Progenitor cell of endocrine pancreas (in vitro differentiated cells): ENCODE measurements around the gene CYP4F2. TPM values are rescaled to one million over a fixed set of nuclear protein-coding genes. Genes with fewer than 3 reads are reported as not detected.
"Not testable (repeated sequence)": the region's sequence is repeated elsewhere in the genome, so short reads cannot be mapped to it uniquely, and the experiment has no call there.

Source experiments
- DNase-seq: peaks from one replicate; pipeline ENCODE4 v3.0.0; 2021; ENCODE audit warnings: low spot score; ENCODE audit not compliant: unreplicated experiment
- H3K27ac Mint-ChIP-seq: 2 replicates; pipeline ENCODE4 v1.8.0; 2021; ENCODE audit warnings: mild to moderate bottlenecking, moderate library complexity, mixed read lengths
- H3K27me3 Mint-ChIP-seq: 2 replicates; pipeline ENCODE4 v1.8.0; 2021; ENCODE audit warnings: mixed read lengths
- H3K36me3 Mint-ChIP-seq: 2 replicates; pipeline ENCODE4 v1.8.0; 2022; ENCODE audit warnings: mixed read lengths; ENCODE audit not compliant: insufficient read depth
- H3K4me1 Mint-ChIP-seq: 2 replicates; pipeline ENCODE4 v1.8.0; 2021; ENCODE audit warnings: low read depth, mixed read lengths
- H3K4me3 Mint-ChIP-seq: 2 replicates; pipeline ENCODE4 v1.8.0; 2021; ENCODE audit warnings: low read depth, mild to moderate bottlenecking, moderate library complexity, mixed read lengths
- H3K9me3 Mint-ChIP-seq: 2 replicates; pipeline ENCODE4 v1.8.0; 2021; ENCODE audit warnings: low read depth, mixed read lengths
- total RNA-seq: library from RNA; stranded (reverse); gene quantifications from 2 replicates; pipeline ENCODE4 v1.2.1, GENCODE V29; 2021
- TF ChIP-seq, protein P1 (sequence below): fragments of 200-600 bp; sonication (generic); IDR thresholded peaks from one replicate; pipeline ENCODE4 v1.5.0; 2021; ENCODE audit warnings: antibody characterized with exemption, mild to moderate bottlenecking; ENCODE audit not compliant: unreplicated experiment

The CYP4F2 gene
- total RNA-seq, 1 donor from 2014 or later: not detected

DNA sequence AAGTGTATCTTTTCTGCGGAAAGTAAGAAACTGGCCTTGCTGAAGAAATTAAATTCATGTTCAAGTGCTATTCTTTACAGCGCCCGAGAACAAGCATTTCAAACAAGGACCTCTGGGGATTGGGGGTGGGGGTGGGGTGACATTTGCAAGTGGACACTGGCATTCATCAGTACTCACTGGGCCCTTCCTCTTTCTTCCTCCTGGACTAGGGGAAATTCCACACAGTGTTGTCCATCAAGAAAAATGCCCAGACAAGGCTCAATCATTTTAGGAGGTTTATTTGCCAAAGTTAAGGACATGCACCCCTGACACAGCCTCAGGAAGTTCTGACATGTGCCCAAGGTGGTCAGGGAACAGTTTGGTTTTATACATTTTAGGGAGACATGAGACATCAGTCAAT, 59.5 kb downstream of the CYP4F2 start:
- H3K4me3 Mint-ChIP-seq: no peak overlapping the region
- H3K9me3 Mint-ChIP-seq: peaks cover 34% of the 10 kb centered on the region
- no peak for DNase-seq
- H3K36me3 Mint-ChIP-seq: peaks cover 3% of the 10 kb centered on the region
- TF ChIP-seq, protein P1, sequence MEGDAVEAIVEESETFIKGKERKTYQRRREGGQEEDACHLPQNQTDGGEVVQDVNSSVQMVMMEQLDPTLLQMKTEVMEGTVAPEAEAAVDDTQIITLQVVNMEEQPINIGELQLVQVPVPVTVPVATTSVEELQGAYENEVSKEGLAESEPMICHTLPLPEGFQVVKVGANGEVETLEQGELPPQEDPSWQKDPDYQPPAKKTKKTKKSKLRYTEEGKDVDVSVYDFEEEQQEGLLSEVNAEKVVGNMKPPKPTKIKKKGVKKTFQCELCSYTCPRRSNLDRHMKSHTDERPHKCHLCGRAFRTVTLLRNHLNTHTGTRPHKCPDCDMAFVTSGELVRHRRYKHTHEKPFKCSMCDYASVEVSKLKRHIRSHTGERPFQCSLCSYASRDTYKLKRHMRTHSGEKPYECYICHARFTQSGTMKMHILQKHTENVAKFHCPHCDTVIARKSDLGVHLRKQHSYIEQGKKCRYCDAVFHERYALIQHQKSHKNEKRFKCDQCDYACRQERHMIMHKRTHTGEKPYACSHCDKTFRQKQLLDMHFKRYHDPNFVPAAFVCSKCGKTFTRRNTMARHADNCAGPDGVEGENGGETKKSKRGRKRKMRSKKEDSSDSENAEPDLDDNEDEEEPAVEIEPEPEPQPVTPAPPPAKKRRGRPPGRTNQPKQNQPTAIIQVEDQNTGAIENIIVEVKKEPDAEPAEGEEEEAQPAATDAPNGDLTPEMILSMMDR: no peak
- H3K27ac Mint-ChIP-seq: no peak overlapping the region
- H3K4me1 Mint-ChIP-seq: no peaks in the 10 kb centered on the region
- no peaks in the 10 kb centered on the region for H3K27me3 Mint-ChIP-seq

DNA sequence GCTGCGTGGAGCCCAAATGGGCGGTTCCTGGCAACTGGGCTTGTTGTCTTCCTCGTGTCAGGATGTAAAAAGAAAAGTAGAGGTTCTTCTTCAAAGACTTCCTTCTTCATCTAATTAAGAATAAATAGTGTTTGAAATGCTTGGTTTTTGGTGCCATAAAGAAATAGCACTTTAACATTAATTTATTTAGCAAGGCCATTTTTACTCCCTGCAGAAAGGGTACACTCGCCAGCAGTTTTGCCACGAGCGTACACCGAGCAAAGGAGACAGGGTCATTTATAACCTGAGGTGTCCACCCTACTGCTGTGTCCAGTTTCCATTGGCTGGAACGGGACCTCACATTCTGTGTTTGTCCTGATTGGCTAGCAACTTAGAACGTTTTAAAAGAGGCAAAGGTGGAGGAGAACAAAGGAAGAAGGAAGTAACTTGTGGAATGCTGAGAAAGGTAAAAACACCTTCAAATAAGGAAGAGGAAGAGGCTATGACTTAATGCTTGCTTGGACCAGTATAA, 60.6 kb downstream of the CYP4F2 start:
- Mint-ChIP-seq H3K27ac (no peak overlapping the region), H3K4me3 (no peak overlapping the region), H3K36me3 (peaks cover 1% of the 10 kb centered on the region), H3K4me1 (no peaks in the 10 kb centered on the region), H3K27me3 (no peaks in the 10 kb centered on the region), H3K9me3 (peaks cover 28% of the 10 kb centered on the region)
- DNase-seq: no peak
- TF ChIP-seq, protein P1: no peak

DNA sequence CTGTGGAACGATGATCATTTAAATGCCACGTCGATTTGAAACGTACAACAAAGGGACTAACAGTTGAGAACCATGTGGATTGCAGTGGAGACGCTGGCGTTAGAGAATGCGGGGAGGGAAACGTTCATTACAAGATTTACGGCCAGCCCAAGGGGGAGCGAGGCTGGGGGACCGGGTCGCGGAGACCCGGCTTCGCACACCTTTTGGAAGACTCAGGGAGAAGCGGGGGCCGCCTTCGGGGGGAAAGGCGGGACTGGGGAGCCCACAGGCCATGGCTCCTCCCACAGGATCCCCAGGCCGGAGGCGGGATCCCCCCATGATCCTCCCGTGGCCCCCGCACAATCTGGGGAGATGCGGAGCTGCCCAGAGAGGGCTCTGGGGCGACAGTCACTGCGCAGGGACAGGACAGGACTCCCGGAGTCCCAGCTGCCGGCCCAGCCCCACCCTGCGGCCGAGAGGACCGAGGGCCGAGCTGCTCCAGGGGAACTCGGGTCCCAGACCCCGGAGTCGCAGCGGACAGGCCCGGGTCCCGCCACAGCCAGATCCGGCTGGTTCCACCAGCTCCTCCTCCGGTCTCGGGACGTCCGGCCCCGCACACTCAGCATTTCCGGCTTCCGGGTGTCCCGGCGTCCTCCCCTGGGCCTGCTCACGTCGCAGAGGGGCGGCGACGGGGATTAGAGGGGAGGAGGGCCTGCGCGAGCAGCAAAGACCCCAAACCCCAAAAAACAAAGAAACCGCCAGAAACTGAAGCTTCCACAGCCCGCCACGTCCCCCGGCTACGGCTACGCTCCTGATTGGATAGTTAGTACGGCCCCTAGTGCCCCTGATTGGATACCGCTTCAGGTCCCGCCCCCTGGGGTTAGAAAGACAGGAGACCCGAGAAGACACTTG, 61.3 kb downstream of the CYP4F2 start:
- no peak for DNase-seq
- TF ChIP-seq, protein P1: no peak
- Mint-ChIP-seq H3K9me3 (peaks cover 25% of the 10 kb centered on the region), H3K27me3 (no peaks in the 10 kb centered on the region), H3K36me3 (peaks cover 1% of the 10 kb centered on the region), H3K4me1 (no peaks in the 10 kb centered on the region), H3K27ac (no peak overlapping the region), H3K4me3 (no peak overlapping the region)

DNA sequence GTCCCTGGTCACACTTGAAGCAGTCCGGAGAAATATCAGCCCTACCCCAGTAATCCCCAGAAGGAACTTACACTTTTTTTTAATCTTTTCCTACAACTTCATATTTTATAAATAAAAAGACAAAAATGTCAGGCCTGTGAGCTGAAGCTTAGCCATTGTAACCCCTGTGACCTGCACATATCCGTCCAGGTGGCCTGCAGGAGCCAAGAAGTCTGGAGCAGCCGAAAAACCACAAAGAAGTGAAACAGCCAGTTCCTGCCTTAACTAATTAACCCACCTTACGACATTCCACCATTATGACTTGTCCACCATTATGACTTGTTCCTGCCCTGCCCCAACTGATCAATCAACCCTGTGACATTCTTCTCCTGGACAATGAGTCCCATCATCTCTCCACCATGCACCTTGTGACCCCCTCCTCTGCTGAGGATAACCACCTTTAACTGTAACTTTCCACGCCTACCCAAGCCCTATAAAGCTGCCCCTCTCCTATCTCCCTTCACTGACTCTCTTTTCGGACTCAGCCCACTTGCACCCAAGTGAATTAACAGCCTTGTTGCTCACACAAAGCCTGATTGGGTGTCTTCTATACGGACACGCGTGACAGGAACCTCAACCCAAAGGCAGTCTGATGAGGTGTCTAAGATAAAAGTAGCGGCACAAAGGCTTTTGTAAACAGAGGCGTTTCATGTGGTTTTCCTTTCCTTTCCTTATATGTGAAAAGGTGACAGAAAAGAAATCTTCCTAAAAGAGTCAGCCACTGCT, 62.1 kb downstream of the CYP4F2 start:
- H3K27ac Mint-ChIP-seq, DNase-seq, H3K4me3 Mint-ChIP-seq, H3K36me3 Mint-ChIP-seq, H3K4me1 Mint-ChIP-seq, H3K27me3 Mint-ChIP-seq: not testable (repeated sequence)
- peaks cover 27% of the 10 kb centered on the region for H3K9me3 Mint-ChIP-seq

DNA sequence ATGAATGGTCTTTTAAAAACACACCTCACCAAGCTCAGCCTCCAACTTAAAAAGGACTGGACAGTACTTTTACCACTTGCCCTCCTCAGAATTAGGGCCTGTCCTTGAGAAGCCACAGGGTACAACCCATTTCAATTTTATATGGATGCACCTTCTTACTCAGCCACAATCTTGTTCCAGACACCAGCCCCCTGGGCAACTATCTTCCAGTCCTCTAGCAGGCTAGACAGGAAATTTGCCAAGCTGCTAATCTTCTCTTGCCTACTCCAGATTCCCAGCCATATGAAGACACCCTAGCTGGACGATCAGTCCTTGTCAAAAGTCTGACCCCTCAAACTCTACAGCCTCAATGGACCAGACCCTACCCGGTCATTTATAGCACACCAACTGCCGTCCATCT, 63.6 kb downstream of the CYP4F2 start:
- H3K36me3 Mint-ChIP-seq, H3K4me1 Mint-ChIP-seq, DNase-seq, H3K27ac Mint-ChIP-seq, H3K4me3 Mint-ChIP-seq, H3K27me3 Mint-ChIP-seq: not testable (repeated sequence)
- H3K9me3 Mint-ChIP-seq: peaks cover 38% of the 10 kb centered on the region

DNA sequence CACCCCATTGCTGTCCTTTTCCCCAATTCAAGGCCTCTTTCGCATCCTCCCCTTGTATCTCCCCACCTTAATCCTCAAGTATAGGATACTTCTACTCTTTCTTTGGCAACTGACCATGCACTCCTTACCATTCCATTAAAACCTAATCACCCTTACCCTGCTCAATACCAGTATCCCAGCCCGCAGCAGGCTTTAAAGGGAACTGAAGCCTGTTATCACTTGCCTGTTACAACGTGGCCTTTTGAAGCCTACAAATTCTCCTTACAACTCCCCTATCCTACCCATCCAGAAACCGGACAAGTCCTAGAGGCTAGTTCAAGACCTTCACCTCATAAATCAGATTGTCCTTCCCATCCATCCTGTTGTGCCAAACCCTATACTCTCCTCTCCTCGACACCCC, 66.2 kb downstream of the CYP4F2 start:
- H3K27me3 Mint-ChIP-seq: no peaks in the 10 kb centered on the region
- no peaks in the 10 kb centered on the region for H3K4me1 Mint-ChIP-seq
- TF ChIP-seq, protein P1: no peak
- no peak overlapping the region for H3K27ac Mint-ChIP-seq
- H3K4me3 Mint-ChIP-seq: no peak overlapping the region
- DNase-seq: no peak
- H3K36me3 Mint-ChIP-seq: peaks cover 7% of the 10 kb centered on the region
- H3K9me3 Mint-ChIP-seq: peaks cover 38% of the 10 kb centered on the region
